HepG2 (cell line): Measurements from ENCODE around the gene KCNT2. TPM values are rescaled to one million over a fixed set of nuclear protein-coding genes. Genes with fewer than 3 reads are reported as not detected.

Experiments used
- ATAC-seq: fragments of 200-7000 bp; cut with Tn5 transposase; 3 replicates; pipeline ENCODE4 v1.9.1; 2020; ENCODE audit warnings: mild to moderate bottlenecking, moderate library complexity
- BruUV-seq: library from RNA; stranded (reverse); fragments of 400-500 nt; replicated peaks from 2 replicates; lab custom pipeline; 2021; lab: Mats Ljungman, UMichigan
- CTCF ChIA-PET: fragments of 300-600 bp; formaldehyde crosslinking; extraction: SDS; loops from one replicate; lab custom pipeline; 2021; ENCODE audit warnings: low total read pairs, inconsistent platforms, low intra/inter-chr PET ratio; lab: Yijun Ruan, JAX
- POLR2A ChIA-PET: fragments of 350-600 bp; sonication (Branson Sonifier 250); formaldehyde crosslinking; loops from one replicate; lab custom pipeline; 2020; ENCODE audit warnings: antibody characterized with exemption, inconsistent platforms; lab: Yijun Ruan, JAX
- DNase-seq: peaks from one replicate; pipeline ENCODE4 v3.0.0-alpha.2; 2015; ENCODE audit warnings: low spot score
- FAIRE-seq: peaks from 3 replicates; lab custom pipeline; 2011; peaks lifted over from hg19 to GRCh38; lab: Jason Lieb, UNC
- H2AFZ ChIP-seq: one replicate; pipeline ENCODE4 v1.6.1; 2011; ENCODE audit warnings: low read length, inconsistent platforms
- H3K27ac ChIP-seq: fragments of 300-600 bp; 3 replicates; pipeline ENCODE4 v1.8.0; 2011; ENCODE audit warnings: mixed run types, mild to moderate bottlenecking, mixed read lengths, low read length, inconsistent platforms; ENCODE audit not compliant: insufficient read depth; ENCODE audit errors: extremely low read length
- H3K27me3 ChIP-seq, 2 experiments: fragments of 200-600 bp in 1 of 2; 2 replicates in 1 of 2; 3 replicates in 1 of 2; pipeline versions ENCODE4 v1.6.0 to v1.8.0; 2011; ENCODE audit warnings: low read length in 2 of 2, mild to moderate bottlenecking in 2 of 2, moderate library complexity in 2 of 2, inconsistent platforms in 1 of 2; ENCODE audit not compliant: insufficient read depth in 2 of 2, control insufficient read depth in 1 of 2
- H3K36me3 ChIP-seq, 2 experiments: fragments of 200-600 bp in 1 of 2; replicated peaks in 1 of 2; 2 replicates in 1 of 2; 3 replicates in 1 of 2; pipeline versions ENCODE4 v1.5.1 to v1.8.0; 2011; ENCODE audit warnings: low read length in 2 of 2, inconsistent platforms in 1 of 2; ENCODE audit not compliant: insufficient read depth in 2 of 2, control insufficient read depth in 1 of 2
- H3K4me1 ChIP-seq: 2 replicates; pipeline ENCODE4 v1.5.1; 2012; ENCODE audit warnings: low read length, inconsistent platforms; ENCODE audit not compliant: insufficient read depth
- H3K4me2 ChIP-seq: 2 replicates; pipeline ENCODE4 v1.6.0; 2011; ENCODE audit warnings: low read depth, low read length, inconsistent platforms
- H3K4me3 ChIP-seq, 3 experiments: fragments of 200-600 bp in 1 of 3; sonication (generic), shearing (Covaris generic) in 1 of 3; replicated peaks in 1 of 3; 2 replicates each; pipeline ENCODE4 v1.5.1; 2011 to 2016; ENCODE audit warnings: low read length in 3 of 3, inconsistent platforms in 2 of 3, low read depth in 2 of 3, mild to moderate bottlenecking in 2 of 3, control low read depth in 1 of 3, mixed read lengths in 1 of 3; ENCODE audit not compliant: insufficient read depth in 1 of 3
- H3K79me2 ChIP-seq: one replicate; pipeline ENCODE4 v1.6.1; 2011; ENCODE audit warnings: low read length, inconsistent platforms; ENCODE audit not compliant: insufficient read depth
- H3K9ac ChIP-seq: 2 replicates; pipeline ENCODE4 v1.6.0; 2011; ENCODE audit warnings: mild to moderate bottlenecking, low read depth, low read length, inconsistent platforms; ENCODE audit not compliant: insufficient read depth
- H3K9me3 ChIP-seq: 2 replicates; pipeline ENCODE4 v1.5.1; 2012; ENCODE audit warnings: mild to moderate bottlenecking, low read length
- H4K20me1 ChIP-seq: 2 replicates; pipeline ENCODE4 v1.6.0; 2011; ENCODE audit warnings: inconsistent platforms, mild to moderate bottlenecking, low read length, moderate library complexity; ENCODE audit not compliant: insufficient read depth
- MBNL3 ChIP-seq: fragments of 250-450 bp; sonication (Bioruptor Pico); conservative IDR thresholded peaks from 2 replicates; pipeline ENCODE4 v1.8.0; 2022; ENCODE audit warnings: mild to moderate bottlenecking, inconsistent platforms
- MIER2 ChIP-seq: IDR thresholded peaks from 2 replicates; pipeline ENCODE4 v1.6.1; 2016; ENCODE audit warnings: missing biosample characterization, missing genetic modification reagents
- RBM22 ChIP-seq: fragments of 200-400 bp; formaldehyde crosslinking; optimal IDR thresholded peaks from 2 replicates; pipeline ENCODE3; 2017; ENCODE audit warnings: mild to moderate bottlenecking, low read length, moderate library complexity
- SALL1 ChIP-seq: sonication (generic); formaldehyde crosslinking; IDR thresholded peaks from 2 replicates; pipeline ENCODE4 v1.8.0; 2022; ENCODE audit warnings: mild to moderate bottlenecking, missing genetic modification reagents
- ZNF550 ChIP-seq: sonication (generic); formaldehyde crosslinking; IDR thresholded peaks from 2 replicates; pipeline ENCODE4 v1.4.0; 2020; ENCODE audit warnings: mild to moderate bottlenecking, missing genetic modification reagents, borderline replicate concordance
- ZNF713 ChIP-seq: sonication (generic); formaldehyde crosslinking; IDR thresholded peaks from 2 replicates; pipeline ENCODE4 v1.4.0; 2020; ENCODE audit warnings: mild to moderate bottlenecking, missing genetic modification reagents
- WGBS: methylation state at CpG from one replicate; pipeline ENCODE4 v1.1.6; 2017; ENCODE audit warnings: low lambda C conversion rate; 5-methylcytosine and 5-hydroxymethylcytosine counted together
- in situ Hi-C: cut with HindIII; loops from 2 replicates; pipeline ENCODE4 v1.10.0; 2017; ENCODE audit warnings: low pct_unique_long_range_greater_than_20kb; ENCODE audit not compliant: extremely low pct_ligation_motif_present
- intact Hi-C: fragments of 100-400 bp; cut with micrococcal nuclease; formaldehyde crosslinking; loops from one replicate; pipeline ENCODE4 v1.10.0; 2022; ENCODE audit not compliant: unreplicated experiment
- polyA plus RNA-seq, 8 experiments: library from polyadenylated mRNA; depleted of rRNA in 3 of 8; stranded (reverse) in 7 of 8; unstranded in 1 of 8; fragments of >200 nt; fragmentation: Illumina TruSeq in 4 of 8; extraction: Trizol in 4 of 8; gene quantifications; 2 replicates each; pipeline versions ENCODE4 v1.2.1 to v1.2.3, GENCODE V29; 2011 to 2016; ENCODE audit warnings: low read depth in 4 of 8, missing spikeins in 1 of 8, mixed read lengths in 1 of 8; ENCODE audit not compliant: insufficient read depth in 1 of 8
- total RNA-seq, 5 experiments: library from RNA; depleted of rRNA; stranded (reverse); fragments of >200 nt; fragmentation: Illumina TruSeq; extraction: Trizol; gene quantifications; 2 replicates each; pipeline ENCODE4 v1.2.3, GENCODE V29; 2016; ENCODE audit warnings: low read depth in 1 of 5
- TF ChIP-seq, protein P1 (sequence below): sonication (generic); formaldehyde crosslinking; IDR thresholded peaks from 2 replicates; pipeline ENCODE4 v1.9.0; 2021; ENCODE audit warnings: missing genetic modification reagents, borderline replicate concordance
- TF ChIP-seq, protein P2 (sequence below): sonication (generic); formaldehyde crosslinking; IDR thresholded peaks from 2 replicates; pipeline ENCODE4 v1.4.0; 2020; ENCODE audit warnings: missing genetic modification reagents
- TF ChIP-seq, protein P3 (sequence below): sonication (generic); formaldehyde crosslinking; conservative IDR thresholded peaks from 2 replicates; pipeline ENCODE4 v1.8.1; 2023; ENCODE audit warnings: missing genetic modification reagents
- TF ChIP-seq, protein P4 (sequence below): IDR thresholded peaks from 2 replicates; pipeline ENCODE4 v1.6.1; 2018; ENCODE audit warnings: missing genetic modification reagents, mild to moderate bottlenecking, missing compliant biosample characterization

The KCNT2 gene
- total and polyA plus RNA-seq, 2 of the 13 experiments (the other 11 are each of a cell fraction or from before 2014, with no cell fraction given) = not detected

DNA sequence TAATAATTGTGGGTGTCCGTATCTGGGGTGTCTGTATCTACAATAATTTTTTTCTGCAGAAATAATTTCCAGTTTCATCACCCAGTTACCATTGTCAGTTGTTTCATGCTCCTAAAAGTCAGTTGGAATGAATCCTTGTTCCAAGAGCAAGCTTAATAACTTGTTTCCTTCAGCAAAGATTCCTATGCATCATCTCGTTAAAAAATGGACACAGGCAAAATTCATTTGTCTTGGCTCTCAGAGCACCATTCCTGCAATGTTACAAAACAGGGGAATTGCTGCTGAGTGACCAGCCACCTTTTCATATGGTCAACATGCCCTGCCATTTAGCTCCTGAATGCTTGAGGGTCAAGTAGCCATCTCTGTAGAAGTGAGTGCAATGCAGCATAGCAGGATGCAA, 393.4 kb downstream of the KCNT2 start:
- H3K27me3 ChIP-seq = no peaks in the 10 kb centered on the region; a peak in 1 of 5 replicates
- DNase-seq = no peak
- H3K27ac ChIP-seq = no peak overlapping the region
- no peaks in the 10 kb centered on the region for H3K36me3 ChIP-seq
- no peaks in the 10 kb centered on the region for H3K4me1 ChIP-seq
- no peaks in the 10 kb centered on the region for H3K9me3 ChIP-seq
- TF ChIP-seq, protein P1, sequence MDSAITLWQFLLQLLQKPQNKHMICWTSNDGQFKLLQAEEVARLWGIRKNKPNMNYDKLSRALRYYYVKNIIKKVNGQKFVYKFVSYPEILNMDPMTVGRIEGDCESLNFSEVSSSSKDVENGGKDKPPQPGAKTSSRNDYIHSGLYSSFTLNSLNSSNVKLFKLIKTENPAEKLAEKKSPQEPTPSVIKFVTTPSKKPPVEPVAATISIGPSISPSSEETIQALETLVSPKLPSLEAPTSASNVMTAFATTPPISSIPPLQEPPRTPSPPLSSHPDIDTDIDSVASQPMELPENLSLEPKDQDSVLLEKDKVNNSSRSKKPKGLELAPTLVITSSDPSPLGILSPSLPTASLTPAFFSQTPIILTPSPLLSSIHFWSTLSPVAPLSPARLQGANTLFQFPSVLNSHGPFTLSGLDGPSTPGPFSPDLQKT (CRISPR knock-in tag) = no peak
- TF ChIP-seq, protein P2, sequence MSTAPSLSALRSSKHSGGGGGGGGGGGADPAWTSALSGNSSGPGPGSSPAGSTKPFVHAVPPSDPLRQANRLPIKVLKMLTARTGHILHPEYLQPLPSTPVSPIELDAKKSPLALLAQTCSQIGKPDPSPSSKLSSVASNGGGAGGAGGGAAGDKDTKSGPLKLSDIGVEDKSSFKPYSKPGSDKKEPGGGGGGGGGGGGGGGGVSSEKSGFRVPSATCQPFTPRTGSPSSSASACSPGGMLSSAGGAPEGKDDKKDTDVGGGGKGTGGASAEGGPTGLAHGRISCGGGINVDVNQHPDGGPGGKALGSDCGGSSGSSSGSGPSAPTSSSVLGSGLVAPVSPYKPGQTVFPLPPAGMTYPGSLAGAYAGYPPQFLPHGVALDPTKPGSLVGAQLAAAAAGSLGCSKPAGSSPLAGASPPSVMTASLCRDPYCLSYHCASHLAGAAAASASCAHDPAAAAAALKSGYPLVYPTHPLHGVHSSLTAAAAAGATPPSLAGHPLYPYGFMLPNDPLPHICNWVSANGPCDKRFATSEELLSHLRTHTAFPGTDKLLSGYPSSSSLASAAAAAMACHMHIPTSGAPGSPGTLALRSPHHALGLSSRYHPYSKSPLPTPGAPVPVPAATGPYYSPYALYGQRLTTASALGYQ = no peak
- TF ChIP-seq MIER2 (CRISPR knock-in tag) (no peak), MBNL3 (CRISPR knock-in tag) (no peak), RBM22 (no peak), ZNF713 (CRISPR knock-in tag) (no peak), SALL1 (CRISPR knock-in tag) (no peak), ZNF550 (CRISPR knock-in tag) (no peak)
- TF ChIP-seq, protein P3, sequence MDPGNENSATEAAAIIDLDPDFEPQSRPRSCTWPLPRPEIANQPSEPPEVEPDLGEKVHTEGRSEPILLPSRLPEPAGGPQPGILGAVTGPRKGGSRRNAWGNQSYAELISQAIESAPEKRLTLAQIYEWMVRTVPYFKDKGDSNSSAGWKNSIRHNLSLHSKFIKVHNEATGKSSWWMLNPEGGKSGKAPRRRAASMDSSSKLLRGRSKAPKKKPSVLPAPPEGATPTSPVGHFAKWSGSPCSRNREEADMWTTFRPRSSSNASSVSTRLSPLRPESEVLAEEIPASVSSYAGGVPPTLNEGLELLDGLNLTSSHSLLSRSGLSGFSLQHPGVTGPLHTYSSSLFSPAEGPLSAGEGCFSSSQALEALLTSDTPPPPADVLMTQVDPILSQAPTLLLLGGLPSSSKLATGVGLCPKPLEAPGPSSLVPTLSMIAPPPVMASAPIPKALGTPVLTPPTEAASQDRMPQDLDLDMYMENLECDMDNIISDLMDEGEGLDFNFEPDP (CRISPR knock-in tag) = no peak
- TF ChIP-seq, protein P4, sequence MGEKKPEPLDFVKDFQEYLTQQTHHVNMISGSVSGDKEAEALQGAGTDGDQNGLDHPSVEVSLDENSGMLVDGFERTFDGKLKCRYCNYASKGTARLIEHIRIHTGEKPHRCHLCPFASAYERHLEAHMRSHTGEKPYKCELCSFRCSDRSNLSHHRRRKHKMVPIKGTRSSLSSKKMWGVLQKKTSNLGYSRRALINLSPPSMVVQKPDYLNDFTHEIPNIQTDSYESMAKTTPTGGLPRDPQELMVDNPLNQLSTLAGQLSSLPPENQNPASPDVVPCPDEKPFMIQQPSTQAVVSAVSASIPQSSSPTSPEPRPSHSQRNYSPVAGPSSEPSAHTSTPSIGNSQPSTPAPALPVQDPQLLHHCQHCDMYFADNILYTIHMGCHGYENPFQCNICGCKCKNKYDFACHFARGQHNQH (CRISPR knock-in tag) = no peak
- WGBS = 0% methylated on average over 2 of the region's 2 CpGs
- ChIA-PET POLR2A (no interaction called here), CTCF (no interaction called here)
- H3K79me2 ChIP-seq = no peaks in the 10 kb centered on the region
- no peak overlapping the region for H3K4me2 ChIP-seq
- no peak overlapping the region for H3K9ac ChIP-seq
- FAIRE-seq = no peak
- no peak for ATAC-seq
- intact Hi-C loops (no loop called here), in situ Hi-C loops (no loop called here)
- no peaks in the 10 kb centered on the region for H4K20me1 ChIP-seq
- BruUV-seq = no TSS peak
- H3K4me3 ChIP-seq = no peak overlapping the region
- no peak overlapping the region for H2AFZ ChIP-seq
